NCI-H1436 (cell line): ENCODE results near the gene HLA-DPB1.

Source experiments
- DNase-seq: peaks from one replicate; lab custom pipeline; 2025; lab: John Stamatoyannopoulos, UW

HLA-DPB1 gene

GRCh38 chr6:33103776-33104175 is 28.0 kb downstream of the HLA-DPB1 start:
- no peak for DNase-seq

- DNase-seq: no peak
These were observed 29.1 kb downstream of the HLA-DPB1 start for GRCh38 chr6:33104887-33105286.

- no peak for DNase-seq
These were observed 29.6 kb downstream of the HLA-DPB1 start for GRCh38 chr6:33105386-33105785.

GRCh38 chr6:33105916-33106871 is 30.4 kb downstream of the HLA-DPB1 start:
- DNase-seq: no peak

- DNase-seq: no peak
These were observed 31.9 kb downstream of the HLA-DPB1 start for GRCh38 chr6:33107641-33108040.

GRCh38 chr6:33108307-33108706 is 32.5 kb downstream of the HLA-DPB1 start:
- DNase-seq: no peak

- DNase-seq: no peak
These were observed 36.4 kb downstream of the HLA-DPB1 start for GRCh38 chr6:33112148-33112547.

- DNase-seq: no peak
These were observed 38.0 kb downstream of the HLA-DPB1 start for GRCh38 chr6:33113755-33114154.

- no peak for DNase-seq
These were observed 38.6 kb downstream of the HLA-DPB1 start for GRCh38 chr6:33114406-33114805.

- no peak for DNase-seq
These were observed 40.6 kb downstream of the HLA-DPB1 start for GRCh38 chr6:33116417-33116816.

GRCh38 chr6:33116841-33117711 is 41.3 kb downstream of the HLA-DPB1 start:
- no peak for DNase-seq

- DNase-seq: no peak
These were observed 42.1 kb downstream of the HLA-DPB1 start for GRCh38 chr6:33117811-33118277.

- peak; percentile 28 for DNase-seq
These were observed 42.8 kb downstream of the HLA-DPB1 start for GRCh38 chr6:33118525-33119123.

- no peak for DNase-seq
These were observed 44.2 kb downstream of the HLA-DPB1 start for GRCh38 chr6:33120001-33120400.

- no peak for DNase-seq
These were observed 47.4 kb downstream of the HLA-DPB1 start for GRCh38 chr6:33123181-33123580.

GRCh38 chr6:33123732-33124524 is 48.1 kb downstream of the HLA-DPB1 start:
- no peak for DNase-seq

- no peak for DNase-seq
These were observed 48.7 kb downstream of the HLA-DPB1 start for GRCh38 chr6:33124525-33124901.

GRCh38 chr6:33124947-33125346 is 49.2 kb downstream of the HLA-DPB1 start:
- no peak for DNase-seq

GRCh38 chr6:33126101-33126714 is 50.4 kb downstream of the HLA-DPB1 start:
- peak; percentile 12 for DNase-seq

- no peak for DNase-seq
These were observed 52.5 kb downstream of the HLA-DPB1 start for GRCh38 chr6:33128318-33128717.

- DNase-seq: no peak
These were observed 56.3 kb downstream of the HLA-DPB1 start for GRCh38 chr6:33132081-33132524.
